Right lobe of liver (tissue), 4 donors: ENCODE measurements around the gene PTPRT.

Source experiments
- CTCF ChIP-seq, 4 donors: fragments of 200-600 bp in 3 of 4; fragments of 450-650 bp in 1 of 4; IDR thresholded peaks; one replicate each; pipeline versions ENCODE4 v1.5.1 to v1.8.0; 2016 to 2022; ENCODE audit warnings: antibody characterized with exemption in 4 of 4, mild to moderate bottlenecking in 2 of 4
- POLR2A ChIP-seq: fragments of 450-650 bp; IDR thresholded peaks from one replicate; pipeline ENCODE4 v1.6.1; 2017; ENCODE audit warnings: antibody characterized with exemption, mild to moderate bottlenecking
- donor health status: DM: no; HTN: no; CAD: no.
- donor health status: DM: no; HTN: no; CAD: no.
- donor health status: DM: no; HTN: yes; CAD: no.

DNA sequence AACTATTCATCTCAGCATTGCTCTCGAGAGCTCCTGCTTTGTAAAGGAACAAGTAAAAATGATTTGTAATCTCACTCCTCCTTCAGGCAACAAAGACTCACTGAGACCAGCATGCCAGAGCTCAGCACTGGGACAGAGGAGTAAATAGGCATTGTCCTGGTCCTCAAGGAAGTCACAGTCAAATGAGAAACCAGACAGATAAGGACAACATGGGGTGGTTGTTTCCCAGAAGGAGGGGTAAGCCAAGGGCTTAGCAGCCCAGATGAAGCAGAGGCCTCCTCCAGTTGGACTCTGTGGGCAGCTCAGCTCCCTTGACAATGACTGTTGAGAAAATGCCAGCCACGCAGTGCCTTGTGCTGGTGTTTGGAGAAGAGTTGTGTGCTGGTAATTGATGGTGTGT, 1145.8 kb downstream of the PTPRT start:
- no peak for TF ChIP-seq CTCF (IDR thresholded peaks at IDR 0.05)
- no peak for TF ChIP-seq POLR2A
